Peyer's patch (tissue), 4 donors: ENCODE measurements around the gene TNKS1BP1. TPM values are rescaled to one million over a fixed set of nuclear protein-coding genes. Genes with fewer than 3 reads are reported as not detected.

Source experiments
- DNase-seq, 3 donors: peaks; one replicate each; pipeline ENCODE4 v3.0.0-alpha.2; 2017 to 2019
- H3K27ac ChIP-seq, 4 donors: fragments of 200-600 bp; sonication (generic); one replicate each; pipeline ENCODE4 v1.5.1; 2016 to 2019
- H3K27me3 ChIP-seq, 2 donors: fragments of 200-600 bp; sonication (generic); one replicate each; pipeline ENCODE4 v1.5.1; 2019
- H3K36me3 ChIP-seq, 3 donors: fragments of 200-600 bp; sonication (generic); one replicate each; pipeline ENCODE4 v1.5.1; 2016 to 2019
- H3K4me1 ChIP-seq, 4 donors: fragments of 200-600 bp; sonication (generic); one replicate each; pipeline ENCODE4 v1.5.1; 2016 to 2019
- H3K4me3 ChIP-seq, 4 donors: fragments of 200-600 bp; sonication (generic); 1 replicate in 3 of 4; 2 replicates in 1 of 4; pipeline ENCODE4 v1.5.1; 2016 to 2019; ENCODE audit warnings: mild to moderate bottlenecking in 1 of 4
- H3K9me3 ChIP-seq, 4 donors: fragments of 200-600 bp; sonication (generic); one replicate each; pipeline ENCODE4 v1.5.1; 2016 to 2019; ENCODE audit warnings: mild to moderate bottlenecking in 1 of 4
- CTCF ChIP-seq, 6 experiments: fragments of 450-650 bp in 4 of 6; fragments of 200-600 bp in 2 of 6; sonication (generic) in 1 of 6; IDR thresholded peaks; one replicate each; pipeline ENCODE4 v1.5.1; 2017 to 2019; ENCODE audit warnings: antibody characterized with exemption in 6 of 6, mild to moderate bottlenecking in 3 of 6, moderate library complexity in 1 of 6
- POLR2A ChIP-seq, 2 donors: fragments of 450-650 bp; IDR thresholded peaks; one replicate each; pipeline ENCODE4 v1.5.1; 2017; ENCODE audit warnings: antibody characterized with exemption in 2 of 2, mild to moderate bottlenecking in 2 of 2, moderate library complexity in 2 of 2
- total RNA-seq, 4 donors: library from RNA; depleted of rRNA; stranded (reverse); fragments of >200 nt; gene quantifications; one replicate each; pipeline ENCODE4 v1.1.0, GENCODE V29; 2016

The TNKS1BP1 gene
- total RNA-seq, 4 donors from 2014 or later, result 91.8 to 156 (median 139) TPM

- Histone ChIP-seq H3K4me1 (peaks cover 0 to 6% (median 0%) of the 10 kb centered on the region in 4 donors), H3K36me3 (no peaks in the 10 kb centered on the region), H3K9me3 (no peaks in the 10 kb centered on the region)
Observed at GRCh38 chr11:57353036-57353435, 28.3 kb upstream of the TNKS1BP1 start.

GRCh38 chr11:57349491-57350274 is 24.9 kb upstream of the TNKS1BP1 start:
- H3K4me3 ChIP-seq, result no peak overlapping the region
- H3K27ac ChIP-seq, result no peak overlapping the region
- no peaks in the 10 kb centered on the region for H3K27me3 ChIP-seq
- DNase-seq, result peak; percentile 42 to 89 (median 79)
- H3K9me3 ChIP-seq, result no peaks in the 10 kb centered on the region
- H3K36me3 ChIP-seq, result no peaks in the 10 kb centered on the region
- TF ChIP-seq POLR2A (IDR thresholded peaks at IDR 0.05), result no peak
- TF ChIP-seq CTCF (IDR thresholded peaks at IDR 0.05), result peak; percentile 69 to 92 (median 73)
- H3K4me1 ChIP-seq, result peaks cover 0 to 5% (median 0%) of the 10 kb centered on the region in 4 donors

More at GRCh38 chr11:57353036-57353435, 28.3 kb upstream of the TNKS1BP1 start:
- TF ChIP-seq CTCF (IDR thresholded peaks at IDR 0.05) (no peak), POLR2A (IDR thresholded peaks at IDR 0.05) (no peak)
- no peak for DNase-seq
- Histone ChIP-seq H3K27me3 (no peaks in the 10 kb centered on the region), H3K4me3 (no peak overlapping the region), H3K27ac (no peak overlapping the region)

- TF ChIP-seq POLR2A (IDR thresholded peaks at IDR 0.05) (no peak), CTCF (IDR thresholded peaks at IDR 0.05) (no peak)
- no peak overlapping the region for H3K27ac ChIP-seq
Observed at GRCh38 chr11:57348636-57349313, 24.0 kb upstream of the TNKS1BP1 start.

GRCh38 chr11:57348052-57348451 is 23.3 kb upstream of the TNKS1BP1 start:
- Histone ChIP-seq H3K27me3 (no peaks in the 10 kb centered on the region), H3K36me3 (no peaks in the 10 kb centered on the region), H3K27ac (no peak overlapping the region), H3K4me1 (peaks cover 0 to 5% (median 0%) of the 10 kb centered on the region in 4 donors), H3K4me3 (no peak overlapping the region), H3K9me3 (no peaks in the 10 kb centered on the region)
- TF ChIP-seq POLR2A (IDR thresholded peaks at IDR 0.05) (no peak), CTCF (IDR thresholded peaks at IDR 0.05) (no peak)
- no peak for DNase-seq

More at GRCh38 chr11:57348636-57349313, 24.0 kb upstream of the TNKS1BP1 start:
- peaks cover 0 to 5% (median 0%) of the 10 kb centered on the region in 4 donors for H3K4me1 ChIP-seq
- no peak overlapping the region for H3K4me3 ChIP-seq
- no peaks in the 10 kb centered on the region for H3K27me3 ChIP-seq
- peak in 1 of 3 donors; percentile 35 for DNase-seq
- no peaks in the 10 kb centered on the region for H3K9me3 ChIP-seq
- H3K36me3 ChIP-seq, result no peaks in the 10 kb centered on the region

GRCh38 chr11:57347336-57347735 is 22.6 kb upstream of the TNKS1BP1 start:
- no peak for DNase-seq

More at GRCh38 chr11:57347336-57347735, 22.6 kb upstream of the TNKS1BP1 start:
- TF ChIP-seq POLR2A (IDR thresholded peaks at IDR 0.05), result no peak
- TF ChIP-seq CTCF (IDR thresholded peaks at IDR 0.05), result no peak
- Histone ChIP-seq H3K4me1 (peaks cover 0 to 5% (median 0%) of the 10 kb centered on the region in 4 donors), H3K4me3 (no peak overlapping the region), H3K27me3 (no peaks in the 10 kb centered on the region), H3K27ac (no peak overlapping the region), H3K36me3 (no peaks in the 10 kb centered on the region), H3K9me3 (no peaks in the 10 kb centered on the region)
